NCI-H226 (cell line): ENCODE results near the gene FAM237B.

Experiments
- DNase-seq: peaks from one replicate; pipeline ENCODE4 v3.0.0-alpha.2; 2015

The FAM237B gene

GRCh38 chr7:90290244-90291113 lies 30.6 kb downstream of the FAM237B start:
- DNase-seq, result no peak

- no peak for DNase-seq
Observed at GRCh38 chr7:90288154-90288553, 33.0 kb downstream of the FAM237B start.

DNA sequence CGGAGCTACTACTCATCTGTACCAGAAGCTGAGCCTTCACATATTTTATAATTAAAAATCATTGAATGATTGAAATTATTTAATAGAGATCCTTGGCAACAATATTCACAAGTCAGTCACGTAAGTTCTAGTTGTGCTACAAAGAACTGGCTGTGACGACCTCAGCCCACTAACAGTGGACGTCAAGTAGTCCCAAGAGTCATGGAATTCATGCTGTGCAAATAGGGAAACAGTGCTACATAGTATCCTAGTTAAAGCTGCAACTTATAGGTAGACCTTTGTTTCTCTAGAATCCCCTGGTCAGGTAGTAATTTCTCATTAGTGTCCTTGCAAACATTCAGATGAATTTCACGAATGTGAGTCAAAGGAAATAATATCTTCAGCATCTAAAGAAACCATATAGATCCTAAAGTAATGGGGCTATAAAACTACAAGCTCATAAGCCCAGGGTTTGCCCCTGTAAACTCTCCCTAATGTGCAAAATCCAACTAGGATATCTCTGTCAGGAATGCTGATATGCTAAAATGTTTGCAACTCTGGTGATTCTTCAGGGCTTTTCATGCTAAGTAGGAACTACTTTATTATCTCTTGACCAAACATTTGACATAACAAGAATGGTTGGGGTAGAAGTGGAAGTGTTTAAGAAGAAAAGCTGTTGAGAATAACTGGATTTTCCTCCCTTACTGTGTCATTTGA lies 44.9 kb downstream of the FAM237B start:
- DNase-seq, result no peak

GRCh38 chr7:90274161-90274560 lies 46.9 kb downstream of the FAM237B start:
- no peak for DNase-seq

GRCh38 chr7:90272242-90272641 lies 48.9 kb downstream of the FAM237B start:
- DNase-seq, result no peak

GRCh38 chr7:90271753-90272152 lies 49.4 kb downstream of the FAM237B start:
- peak; percentile 12 for DNase-seq

GRCh38 chr7:90270431-90271178 lies 50.5 kb downstream of the FAM237B start:
- no peak for DNase-seq

DNA sequence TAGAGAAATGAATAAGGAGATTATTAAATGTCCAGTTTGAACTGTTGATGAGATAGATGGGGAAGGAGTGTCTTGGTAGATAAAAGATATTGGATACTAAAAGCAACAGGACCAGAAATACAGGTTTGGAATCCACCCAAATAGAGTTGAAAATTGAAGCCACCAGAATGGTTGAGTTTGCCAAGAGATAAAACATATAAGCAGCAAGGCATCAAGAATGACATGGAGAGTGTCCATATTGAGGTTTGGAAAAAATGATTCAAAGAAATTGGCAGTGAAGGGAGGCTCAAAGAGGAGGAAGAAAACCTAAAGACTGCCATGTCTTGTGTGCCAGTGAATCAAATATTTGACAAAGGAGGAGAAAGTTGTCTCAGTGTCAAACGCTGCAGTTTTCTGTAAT lies 51.9 kb downstream of the FAM237B start:
- DNase-seq, result no peak

DNA sequence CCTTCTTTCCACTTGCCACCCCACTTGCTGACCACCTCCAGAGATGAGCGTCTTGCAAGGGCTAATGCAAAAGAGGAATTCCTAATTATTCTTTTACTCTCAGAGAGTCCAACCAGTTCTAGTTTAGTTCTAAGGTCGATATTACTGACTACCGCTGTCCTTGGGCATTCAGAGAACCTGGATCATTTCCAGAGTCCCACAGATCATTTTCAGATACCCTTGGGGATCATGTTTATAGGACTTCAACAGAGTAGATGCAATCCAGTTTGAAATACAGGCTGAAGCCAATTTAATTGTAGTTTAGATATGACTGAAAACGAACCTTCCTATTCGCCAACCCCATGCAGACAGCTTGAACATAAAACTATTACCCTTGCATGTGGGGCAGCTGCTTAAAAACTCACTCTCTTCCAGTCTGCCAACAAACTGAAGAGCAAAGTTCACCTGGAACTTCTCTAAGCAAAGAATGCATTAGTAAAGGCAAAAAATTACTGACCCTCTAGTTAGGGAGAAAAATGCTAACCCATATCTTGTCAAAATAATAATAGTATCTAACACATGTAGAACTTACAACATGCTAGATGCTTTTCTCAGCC lies 53.7 kb downstream of the FAM237B start:
- DNase-seq, result no peak

DNA sequence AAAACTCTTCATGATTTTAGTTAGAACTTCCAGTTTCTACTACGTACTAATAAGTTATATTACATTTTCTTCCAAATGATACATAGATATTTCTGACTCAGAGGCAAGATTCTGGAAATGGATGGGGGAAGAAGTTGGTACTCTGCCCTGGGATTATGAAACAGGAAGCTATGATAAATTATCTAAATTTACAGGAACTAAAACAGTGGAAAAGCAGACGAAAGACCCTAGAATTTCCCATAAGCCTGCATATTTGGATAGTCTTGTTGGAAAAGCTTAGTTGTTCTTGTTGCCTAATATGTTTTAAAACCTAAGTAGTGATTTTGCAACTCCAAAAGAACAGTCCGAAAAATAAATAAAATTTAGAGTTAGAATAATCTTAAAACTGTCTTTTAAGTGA lies 54.3 kb downstream of the FAM237B start:
- DNase-seq, result no peak
